KMS-11 (cell line): ENCODE data around the gene AMMECR1L.

Source experiments
- H2AFZ ChIP-seq: fragments of 200-600 bp; sonication (generic); 2 replicates; pipeline ENCODE4 v1.6.1; 2016; ENCODE audit warnings: antibody characterized with exemption, mixed run types, low read depth
- H3K27ac ChIP-seq: fragments of 200-600 bp; sonication (generic); 2 replicates; pipeline ENCODE4 v1.6.1; 2016; ENCODE audit warnings: mild to moderate bottlenecking, mixed run types
- H3K27me3 ChIP-seq: fragments of 200-600 bp; sonication (generic); 2 replicates; pipeline ENCODE4 v1.6.1; 2017; ENCODE audit warnings: mild to moderate bottlenecking, low read depth, mixed run types, moderate library complexity; ENCODE audit not compliant: insufficient read depth
- H3K36me3 ChIP-seq: fragments of 200-600 bp; sonication (generic); 2 replicates; pipeline ENCODE4 v1.6.1; 2017; ENCODE audit warnings: mild to moderate bottlenecking, mixed run types; ENCODE audit not compliant: insufficient read depth
- H3K4me1 ChIP-seq: fragments of 200-600 bp; sonication (generic); 2 replicates; pipeline ENCODE4 v1.6.1; 2016; ENCODE audit warnings: mild to moderate bottlenecking, low read depth, mixed run types; ENCODE audit not compliant: poor library complexity, severe bottlenecking
- H3K4me2 ChIP-seq: fragments of 200-600 bp; sonication (generic); 2 replicates; pipeline ENCODE4 v1.7.0; 2016; ENCODE audit warnings: mild to moderate bottlenecking, mixed run types
- H3K4me3 ChIP-seq: fragments of 200-600 bp; sonication (generic); IDR thresholded peaks from 2 replicates; pipeline ENCODE4 v1.6.1; 2017; ENCODE audit warnings: low read depth, low read length, mixed read lengths; ENCODE audit not compliant: insufficient read depth
- H3K79me2 ChIP-seq: fragments of 200-600 bp; sonication (generic); 2 replicates; pipeline ENCODE4 v1.6.1; 2016; ENCODE audit warnings: low read depth, mixed run types; ENCODE audit not compliant: insufficient read depth
- H3K9ac ChIP-seq: fragments of 200-600 bp; sonication (generic); 2 replicates; pipeline ENCODE4 v1.6.1; 2016; ENCODE audit warnings: mild to moderate bottlenecking, mixed run types
- H4K20me1 ChIP-seq: fragments of 200-600 bp; sonication (generic); 2 replicates; pipeline ENCODE4 v1.6.1; 2016; ENCODE audit warnings: mild to moderate bottlenecking, mixed run types; ENCODE audit not compliant: insufficient read depth
- TF ChIP-seq, protein P1 (sequence below): fragments of 200-600 bp; sonication (generic); conservative IDR thresholded peaks from 2 replicates; pipeline ENCODE4 v1.6.1; 2017; ENCODE audit warnings: low read depth, mild to moderate bottlenecking, antibody characterized with exemption, low read length, moderate library complexity, mixed read lengths

The AMMECR1L gene

GRCh38 chr2:127857265-127857808 is 28.4 kb downstream of the AMMECR1L start:
- peak overlapping the region; percentile 40; the same call in 1 of the 2 replicates for H2AFZ ChIP-seq
- TF ChIP-seq, protein P1, sequence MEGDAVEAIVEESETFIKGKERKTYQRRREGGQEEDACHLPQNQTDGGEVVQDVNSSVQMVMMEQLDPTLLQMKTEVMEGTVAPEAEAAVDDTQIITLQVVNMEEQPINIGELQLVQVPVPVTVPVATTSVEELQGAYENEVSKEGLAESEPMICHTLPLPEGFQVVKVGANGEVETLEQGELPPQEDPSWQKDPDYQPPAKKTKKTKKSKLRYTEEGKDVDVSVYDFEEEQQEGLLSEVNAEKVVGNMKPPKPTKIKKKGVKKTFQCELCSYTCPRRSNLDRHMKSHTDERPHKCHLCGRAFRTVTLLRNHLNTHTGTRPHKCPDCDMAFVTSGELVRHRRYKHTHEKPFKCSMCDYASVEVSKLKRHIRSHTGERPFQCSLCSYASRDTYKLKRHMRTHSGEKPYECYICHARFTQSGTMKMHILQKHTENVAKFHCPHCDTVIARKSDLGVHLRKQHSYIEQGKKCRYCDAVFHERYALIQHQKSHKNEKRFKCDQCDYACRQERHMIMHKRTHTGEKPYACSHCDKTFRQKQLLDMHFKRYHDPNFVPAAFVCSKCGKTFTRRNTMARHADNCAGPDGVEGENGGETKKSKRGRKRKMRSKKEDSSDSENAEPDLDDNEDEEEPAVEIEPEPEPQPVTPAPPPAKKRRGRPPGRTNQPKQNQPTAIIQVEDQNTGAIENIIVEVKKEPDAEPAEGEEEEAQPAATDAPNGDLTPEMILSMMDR: no peak

GRCh38 chr2:127853671-127854070 is 32.1 kb downstream of the AMMECR1L start:
- H4K20me1 ChIP-seq: 0 out of 2 replicates have a peak, but pooled peaks cover 4% of the 10 kb centered on the region
- peaks cover 9% of the 10 kb centered on the region for H3K4me1 ChIP-seq
- no peaks in the 10 kb centered on the region for H3K27me3 ChIP-seq
- no peak overlapping the region for H3K27ac ChIP-seq
- no peak overlapping the region for H3K4me3 ChIP-seq
- no peak overlapping the region for H3K9ac ChIP-seq
- peaks cover 4% of the 10 kb centered on the region; the same call in 1 of the 2 replicates for H3K36me3 ChIP-seq
- TF ChIP-seq, protein P1: no peak
- H2AFZ ChIP-seq: no peak overlapping the region
- H3K4me2 ChIP-seq: no peak overlapping the region
- H3K79me2 ChIP-seq: peaks cover 68% of the 10 kb centered on the region

More at GRCh38 chr2:127857265-127857808, 28.4 kb downstream of the AMMECR1L start:
- no peaks in the 10 kb centered on the region for H3K27me3 ChIP-seq
- H3K27ac ChIP-seq: peak overlapping the region; percentile 34
- no peaks in the 10 kb centered on the region; the same call in 1 of the 2 replicates for H3K36me3 ChIP-seq
- peaks cover 9% of the 10 kb centered on the region for H3K4me1 ChIP-seq
- 0 out of 2 replicates have a peak, but pooled peaks cover 4% of the 10 kb centered on the region for H4K20me1 ChIP-seq
- H3K9ac ChIP-seq: peak overlapping the region; percentile 55; the same call in 1 of the 2 replicates
- peaks cover 52% of the 10 kb centered on the region for H3K79me2 ChIP-seq
- no peak overlapping the region for H3K4me3 ChIP-seq
- peak overlapping the region; percentile 68 for H3K4me2 ChIP-seq

DNA sequence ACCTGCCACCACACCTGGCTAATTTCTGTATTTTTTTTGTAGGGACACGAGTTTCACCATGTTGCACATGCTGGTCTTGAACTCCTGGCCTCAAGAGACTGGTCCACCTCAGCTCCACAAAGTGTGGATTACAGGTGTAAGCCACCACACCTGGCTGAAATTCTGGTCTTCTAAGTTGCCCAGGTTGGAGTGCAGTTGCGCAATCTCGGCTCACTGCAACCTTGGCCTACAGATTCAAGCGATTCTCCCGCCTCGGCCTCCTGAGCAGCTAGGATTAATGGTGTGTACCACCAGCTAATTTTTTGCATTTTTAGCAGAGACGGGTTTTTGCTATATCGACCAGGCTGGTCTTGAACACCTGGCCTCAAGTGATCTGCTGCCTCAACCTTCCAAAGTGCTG is 33.4 kb downstream of the AMMECR1L start:
- Histone ChIP-seq H3K27me3 (no peaks in the 10 kb centered on the region), H3K27ac (no peak overlapping the region), H3K9ac (no peak overlapping the region), H4K20me1 (0 out of 2 replicates have a peak, but pooled peaks cover 4% of the 10 kb centered on the region), H3K36me3 (peaks cover 4% of the 10 kb centered on the region; the same call in 1 of the 2 replicates), H3K4me3 (no peak overlapping the region), H3K4me2 (no peak overlapping the region), H3K79me2 (peaks cover 64% of the 10 kb centered on the region), H2AFZ (no peak overlapping the region), H3K4me1 (peaks cover 9% of the 10 kb centered on the region)
- TF ChIP-seq, protein P1: no peak

DNA sequence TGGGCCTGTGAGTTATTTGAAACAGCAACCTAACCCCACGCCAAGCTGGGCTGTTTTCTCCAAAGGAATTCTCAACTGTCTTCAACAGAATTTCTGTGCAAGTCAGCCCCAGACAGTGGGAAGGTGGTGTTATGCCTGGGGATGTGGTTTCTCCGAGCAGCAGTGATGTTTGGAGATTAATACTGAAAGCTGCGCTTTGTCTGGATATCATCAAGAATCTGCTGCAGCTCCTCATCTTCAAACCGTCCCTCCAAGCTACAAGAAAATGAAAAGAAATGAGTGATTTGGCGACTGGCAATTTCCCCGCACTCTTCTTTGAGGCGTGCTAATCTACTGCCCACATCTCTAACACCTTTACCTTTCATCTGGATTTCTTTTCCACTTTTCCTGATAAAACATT is 37.8 kb downstream of the AMMECR1L start:
- H3K36me3 ChIP-seq: peaks cover 4% of the 10 kb centered on the region; the same call in 1 of the 2 replicates
- H3K4me3 ChIP-seq: no peak overlapping the region
- H3K79me2 ChIP-seq: peaks cover 23% of the 10 kb centered on the region; the same call in 1 of the 2 replicates
- H3K9ac ChIP-seq: no peak overlapping the region
- TF ChIP-seq, protein P1: no peak
- H2AFZ ChIP-seq: no peak overlapping the region
- H4K20me1 ChIP-seq: no peaks in the 10 kb centered on the region
- H3K27me3 ChIP-seq: no peaks in the 10 kb centered on the region
- no peak overlapping the region for H3K4me2 ChIP-seq
- H3K4me1 ChIP-seq: no peaks in the 10 kb centered on the region
- no peak overlapping the region for H3K27ac ChIP-seq
